ENCODE results near the gene PEX14.
A peak's percentile ranks its signal among the peaks of the same experiment; 100 is the strongest.

The PEX14 gene

GRCh38 chr1:10515976-10516750, 41.4 kb downstream of the PEX14 start:
- in situ Hi-C loops (cut with HindIII; ENCODE audit: low sequenced_read_pairs), result no loop called here
- TF ChIP-seq CTCF (IDR thresholded peaks at IDR 0.05; ENCODE audit: low read depth, low read length), result no peak
- no peak overlapping the region for H3K4me3 ChIP-seq (ENCODE audit: low read depth, low read length)
- no peak for DNase-seq (ENCODE audit: low read depth, low spot score)

- TF ChIP-seq CTCF (IDR thresholded peaks at IDR 0.05; ENCODE audit: low read depth, low read length), result no peak
- H3K4me3 ChIP-seq (ENCODE audit: low read depth, low read length), result no peak overlapping the region
- DNase-seq (ENCODE audit: low read depth, low spot score), result no peak
- in situ Hi-C loops (cut with HindIII; ENCODE audit: low sequenced_read_pairs), result no loop called here
Measured at GRCh38 chr1:10516925-10517676, 42.4 kb downstream of the PEX14 start.

GRCh38 chr1:10517677-10517982, 42.9 kb downstream of the PEX14 start:
- no peak for TF ChIP-seq CTCF (IDR thresholded peaks at IDR 0.05; ENCODE audit: low read depth, low read length)
- no peak for DNase-seq (ENCODE audit: low read depth, low spot score)
- H3K4me3 ChIP-seq (ENCODE audit: low read depth, low read length), result no peak overlapping the region
- in situ Hi-C loops (cut with HindIII; ENCODE audit: low sequenced_read_pairs), result no loop called here

- peak; percentile 14 for TF ChIP-seq CTCF (IDR thresholded peaks at IDR 0.05; ENCODE audit: low read depth, low read length)
- H3K4me3 ChIP-seq (ENCODE audit: low read depth, low read length), result no peak overlapping the region
- no peak for DNase-seq (ENCODE audit: low read depth, low spot score)
- in situ Hi-C loops (cut with HindIII; ENCODE audit: low sequenced_read_pairs), result no loop called here
Measured at GRCh38 chr1:10519016-10519417, 44.3 kb downstream of the PEX14 start.

- in situ Hi-C loops (cut with HindIII; ENCODE audit: low sequenced_read_pairs), result no loop called here
- no peak for TF ChIP-seq CTCF (IDR thresholded peaks at IDR 0.05; ENCODE audit: low read depth, low read length)
- no peak overlapping the region for H3K4me3 ChIP-seq (ENCODE audit: low read depth, low read length)
- no peak for DNase-seq (ENCODE audit: low read depth, low spot score)
Measured at GRCh38 chr1:10520497-10520896, 45.7 kb downstream of the PEX14 start.

GRCh38 chr1:10520952-10521351, 46.2 kb downstream of the PEX14 start:
- in situ Hi-C loops (cut with HindIII; ENCODE audit: low sequenced_read_pairs), result no loop called here
- no peak overlapping the region for H3K4me3 ChIP-seq (ENCODE audit: low read depth, low read length)
- TF ChIP-seq CTCF (IDR thresholded peaks at IDR 0.05; ENCODE audit: low read depth, low read length), result no peak
- no peak for DNase-seq (ENCODE audit: low read depth, low spot score)

Measured in astrocyte of the spinal cord (primary cell).